Measurements from ENCODE around the gene COL4A1. TPM values are rescaled to one million over a fixed set of nuclear protein-coding genes. Genes with fewer than 3 reads are reported as not detected.

Gene COL4A1
- total RNA-seq, 1 experiment from 2014 or later, result 4.8 TPM

GRCh38 chr13:110179857-110180147, 127.2 kb downstream of the COL4A1 start:
- Histone ChIP-seq H3K4me1 (0 out of 2 replicates have a peak, but pooled peaks cover under 1% of the 10 kb centered on the region), H3K36me3 (ENCODE audit: control insufficient read depth, insufficient read depth, low read length) (no peaks in the 10 kb centered on the region), H3K9me3 (peaks cover 6% of the 10 kb centered on the region; the same call in 1 of the 2 replicates), H3K4me3 (ENCODE audit: low read depth, low read length) (no peak overlapping the region), H3K27me3 (replicated peaks; ENCODE audit: control insufficient read depth, insufficient read depth, low read length) (no peaks in the 10 kb centered on the region)
- Mint-ChIP-seq H3K4me3 (ENCODE audit: unreplicated experiment) (no peak overlapping the region), H3K9me3 (ENCODE audit: unreplicated experiment) (peaks cover 12% of the 10 kb centered on the region), H3K27me3 (ENCODE audit: insufficient read depth, unreplicated experiment) (no peaks in the 10 kb centered on the region), H3K4me1 (ENCODE audit: low read depth, unreplicated experiment) (peaks cover 6% of the 10 kb centered on the region), H3K27ac (ENCODE audit: unreplicated experiment) (no peak overlapping the region), H3K36me3 (ENCODE audit: insufficient read depth, unreplicated experiment) (peaks cover 5% of the 10 kb centered on the region)
- ChIA-PET POLR2A (no interaction called here), CTCF (no interaction called here)
- no TSS peak for BruUV-seq (replicated peaks)
- intact Hi-C loops (cut with micrococcal nuclease; ENCODE audit: unreplicated experiment), result no loop called here
- no peak for DNase-seq
- no peak for TF ChIP-seq CTCF (IDR thresholded peaks at IDR 0.05; ENCODE audit: insufficient read depth in 1 of 2, low read depth in 1 of 2, low read length in 1 of 2, severe bottlenecking in 1 of 2, unreplicated experiment in 1 of 2)

GRCh38 chr13:110179116-110179856, 127.7 kb downstream of the COL4A1 start:
- H3K27me3 Mint-ChIP-seq (ENCODE audit: insufficient read depth, unreplicated experiment), result no peaks in the 10 kb centered on the region
- H3K9me3 ChIP-seq, result peaks cover 3% of the 10 kb centered on the region; the same call in 1 of the 2 replicates
- POLR2A ChIA-PET, result no interaction called here
- no peaks in the 10 kb centered on the region for H3K36me3 ChIP-seq (ENCODE audit: control insufficient read depth, insufficient read depth, low read length)
- intact Hi-C loops (cut with micrococcal nuclease; ENCODE audit: unreplicated experiment), result no loop called here
- no TSS peak for BruUV-seq (replicated peaks)
- TF ChIP-seq CTCF (IDR thresholded peaks at IDR 0.05; ENCODE audit: insufficient read depth in 1 of 2, low read depth in 1 of 2, low read length in 1 of 2, severe bottlenecking in 1 of 2, unreplicated experiment in 1 of 2), result no peak
- CTCF ChIA-PET, result no interaction called here
- H3K9me3 Mint-ChIP-seq (ENCODE audit: unreplicated experiment), result peaks cover 18% of the 10 kb centered on the region
- H3K4me1 ChIP-seq, result no peaks in the 10 kb centered on the region
- no peaks in the 10 kb centered on the region for H3K27me3 ChIP-seq (replicated peaks; ENCODE audit: control insufficient read depth, insufficient read depth, low read length)
- peaks cover 5% of the 10 kb centered on the region for H3K36me3 Mint-ChIP-seq (ENCODE audit: insufficient read depth, unreplicated experiment)
- DNase-seq, result no peak
- no peak overlapping the region for H3K4me3 ChIP-seq (ENCODE audit: low read depth, low read length)
- H3K4me3 Mint-ChIP-seq (ENCODE audit: unreplicated experiment), result no peak overlapping the region
- H3K4me1 Mint-ChIP-seq (ENCODE audit: low read depth, unreplicated experiment), result peaks cover 6% of the 10 kb centered on the region
- H3K27ac Mint-ChIP-seq (ENCODE audit: unreplicated experiment), result no peak overlapping the region

DNA sequence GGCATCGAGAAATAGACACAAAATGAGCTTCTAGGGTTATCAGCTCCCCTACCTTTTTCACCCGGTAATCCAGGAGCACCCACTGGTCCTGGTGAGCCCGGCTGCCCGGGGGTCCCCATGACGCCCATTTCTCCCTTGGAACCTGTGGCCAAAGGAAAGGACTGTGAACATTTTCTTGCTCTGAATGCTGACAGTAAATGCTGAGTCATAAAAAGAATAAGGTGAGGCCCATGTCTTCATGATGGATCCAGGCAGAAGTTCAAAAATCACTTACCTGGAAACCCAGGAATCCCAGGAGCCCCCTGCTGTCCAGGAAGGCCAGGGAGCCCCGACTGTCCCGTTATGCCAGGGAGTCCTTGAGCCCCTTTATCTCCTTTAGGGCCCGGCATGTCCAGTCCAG, 129.2 kb downstream of the COL4A1 start:
- H3K4me3 Mint-ChIP-seq (ENCODE audit: unreplicated experiment), result no peak overlapping the region
- ChIA-PET POLR2A (no interaction called here), CTCF (no interaction called here)
- H3K4me1 ChIP-seq, result no peaks in the 10 kb centered on the region
- no peak overlapping the region for H3K4me3 ChIP-seq (ENCODE audit: low read depth, low read length)
- H3K27me3 Mint-ChIP-seq (ENCODE audit: insufficient read depth, unreplicated experiment), result no peaks in the 10 kb centered on the region
- H3K27ac Mint-ChIP-seq (ENCODE audit: unreplicated experiment), result no peak overlapping the region
- intact Hi-C loops (cut with micrococcal nuclease; ENCODE audit: unreplicated experiment), result no loop called here
- peaks cover 25% of the 10 kb centered on the region for H3K9me3 Mint-ChIP-seq (ENCODE audit: unreplicated experiment)
- H3K27me3 ChIP-seq (replicated peaks; ENCODE audit: control insufficient read depth, insufficient read depth, low read length), result no peaks in the 10 kb centered on the region
- DNase-seq, result no peak
- no peak for TF ChIP-seq CTCF (IDR thresholded peaks at IDR 0.05; ENCODE audit: insufficient read depth in 1 of 2, low read depth in 1 of 2, low read length in 1 of 2, severe bottlenecking in 1 of 2, unreplicated experiment in 1 of 2)
- H3K36me3 Mint-ChIP-seq (ENCODE audit: insufficient read depth, unreplicated experiment), result peaks cover 8% of the 10 kb centered on the region
- no TSS peak for BruUV-seq (replicated peaks)
- H3K9me3 ChIP-seq, result peaks cover 3% of the 10 kb centered on the region; the same call in 1 of the 2 replicates
- peaks cover 6% of the 10 kb centered on the region for H3K4me1 Mint-ChIP-seq (ENCODE audit: low read depth, unreplicated experiment)
- no peaks in the 10 kb centered on the region for H3K36me3 ChIP-seq (ENCODE audit: control insufficient read depth, insufficient read depth, low read length)
